ENCODE measurements around the gene PRPS2.

Gene PRPS2

DNA sequence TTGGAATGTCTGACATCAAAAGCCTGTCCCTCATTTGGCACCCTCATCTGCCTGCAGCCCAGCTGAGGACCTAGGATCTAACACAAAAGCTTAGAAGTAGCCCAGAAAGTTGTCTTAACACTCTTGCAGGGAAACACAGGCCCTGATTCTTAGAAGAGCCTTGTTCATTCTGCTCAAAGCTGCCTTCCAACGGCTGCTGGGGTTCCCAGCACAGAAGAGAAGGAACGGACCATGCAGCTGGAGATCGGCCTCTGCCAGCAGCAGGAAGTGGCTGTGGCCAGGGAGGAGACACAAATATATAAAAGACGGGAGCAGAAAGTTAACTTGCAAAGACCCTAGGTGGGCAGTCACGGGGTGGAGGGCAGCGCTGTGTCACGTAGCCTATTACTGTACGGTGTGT, 20.4 kb downstream of the PRPS2 start:
- DNase-seq (ENCODE audit: insufficient read length, low spot score) (no peak), FAIRE-seq (no peak)

- FAIRE-seq: no peak
- peak; percentile 59 for DNase-seq (ENCODE audit: insufficient read length, low spot score)
These were observed 23.2 kb downstream of the PRPS2 start for GRCh38 chrX:12814420-12814819.

GRCh38 chrX:12817528-12817927, 26.3 kb downstream of the PRPS2 start:
- FAIRE-seq: no peak
- no peak for DNase-seq (ENCODE audit: insufficient read length, low spot score)

DNA sequence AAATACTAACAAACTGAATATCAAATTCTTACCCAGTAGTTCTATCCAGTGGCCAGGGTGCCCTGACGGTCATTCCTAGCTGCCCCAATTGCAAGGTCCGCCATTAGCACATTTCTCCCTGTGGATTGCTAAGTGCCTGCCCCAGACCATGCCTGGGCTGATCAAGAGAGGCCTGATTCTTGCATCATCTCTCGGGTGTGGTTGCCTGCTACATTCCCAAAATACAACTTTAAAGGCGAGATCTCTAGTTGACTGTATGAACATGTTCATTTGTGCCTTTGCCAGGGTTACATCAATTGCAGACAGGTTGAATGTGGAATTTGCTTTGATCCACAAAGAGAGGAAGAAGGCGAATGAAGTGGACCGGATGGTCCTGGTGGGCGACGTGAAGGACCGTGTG, 28.0 kb downstream of the PRPS2 start:
- DNase-seq (ENCODE audit: insufficient read length, low spot score) (no peak), FAIRE-seq (no peak)

DNA sequence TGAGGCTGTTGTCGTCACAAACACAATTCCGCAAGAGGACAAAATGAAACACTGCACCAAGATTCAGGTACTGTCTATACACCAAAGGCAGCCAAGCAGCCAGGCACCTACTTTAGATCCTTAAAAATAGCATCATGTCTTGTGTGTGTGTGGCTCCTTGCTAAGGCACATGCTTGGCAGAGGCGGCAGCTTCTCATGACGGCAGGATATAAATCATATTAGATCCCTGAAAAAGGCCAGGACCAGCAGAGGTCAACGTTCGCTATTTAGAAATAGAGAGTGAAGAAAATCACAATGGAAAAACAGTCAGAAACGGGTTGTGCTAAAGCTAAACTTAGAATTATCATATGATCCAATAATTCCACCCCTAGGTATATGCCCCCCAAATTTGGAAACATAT, 29.5 kb downstream of the PRPS2 start:
- DNase-seq (ENCODE audit: insufficient read length, low spot score) (no peak), FAIRE-seq (no peak)

GRCh38 chrX:12824944-12825343, 33.7 kb downstream of the PRPS2 start:
- FAIRE-seq: peak; percentile 31
- DNase-seq (ENCODE audit: insufficient read length, low spot score): no peak

DNA sequence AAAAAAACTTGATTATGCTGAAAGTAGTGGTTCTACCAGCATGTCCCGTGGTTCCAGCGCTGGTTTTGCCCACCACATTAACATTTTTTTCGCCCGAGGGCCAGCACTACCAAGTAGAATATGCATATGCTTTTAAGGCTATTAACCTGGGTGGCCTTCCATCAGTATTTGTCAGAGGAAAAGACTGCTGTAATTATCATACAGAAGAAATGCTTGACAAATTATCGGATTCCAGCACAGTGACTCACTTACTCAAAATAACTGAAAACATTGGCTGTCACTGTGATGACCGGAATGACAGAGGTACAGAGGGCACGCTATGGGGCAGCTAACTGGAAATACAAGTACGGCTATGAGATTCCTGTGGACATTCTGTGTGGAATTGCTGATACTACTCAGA, 34.6 kb downstream of the PRPS2 start:
- DNase-seq (ENCODE audit: insufficient read length, low spot score) (peak; percentile 67), FAIRE-seq (peak; percentile 40)

DNA sequence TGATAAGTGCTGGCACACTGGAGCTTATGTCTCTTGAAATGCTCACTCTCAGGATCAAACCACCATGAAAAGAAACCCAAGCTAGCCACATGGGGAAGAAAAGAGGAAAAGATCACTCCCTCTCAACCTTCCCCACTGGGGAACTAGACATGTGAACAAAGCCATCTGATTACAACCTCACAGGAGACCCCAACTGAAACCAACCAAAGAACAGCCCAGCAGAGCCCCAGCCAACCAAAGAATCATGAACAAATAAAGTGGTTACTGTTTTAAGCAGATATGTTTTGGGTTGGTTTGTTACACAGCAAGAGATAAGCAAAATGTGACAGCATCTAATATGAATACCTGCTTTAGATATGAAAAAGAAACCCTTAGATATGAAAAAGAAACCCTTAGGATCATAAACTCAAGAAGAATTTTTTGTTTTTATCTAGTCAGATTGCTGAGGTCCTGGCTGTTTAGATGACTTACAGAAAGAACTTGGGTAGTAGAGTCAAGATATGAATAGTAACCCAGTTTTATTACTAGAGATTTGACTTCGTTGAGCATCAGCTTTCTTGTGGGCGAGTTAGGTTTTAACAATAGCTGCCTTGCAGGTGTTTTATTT, 52.0 kb downstream of the PRPS2 start:
- DNase-seq (ENCODE audit: insufficient read length, low spot score) (no peak), FAIRE-seq (no peak)

DNA sequence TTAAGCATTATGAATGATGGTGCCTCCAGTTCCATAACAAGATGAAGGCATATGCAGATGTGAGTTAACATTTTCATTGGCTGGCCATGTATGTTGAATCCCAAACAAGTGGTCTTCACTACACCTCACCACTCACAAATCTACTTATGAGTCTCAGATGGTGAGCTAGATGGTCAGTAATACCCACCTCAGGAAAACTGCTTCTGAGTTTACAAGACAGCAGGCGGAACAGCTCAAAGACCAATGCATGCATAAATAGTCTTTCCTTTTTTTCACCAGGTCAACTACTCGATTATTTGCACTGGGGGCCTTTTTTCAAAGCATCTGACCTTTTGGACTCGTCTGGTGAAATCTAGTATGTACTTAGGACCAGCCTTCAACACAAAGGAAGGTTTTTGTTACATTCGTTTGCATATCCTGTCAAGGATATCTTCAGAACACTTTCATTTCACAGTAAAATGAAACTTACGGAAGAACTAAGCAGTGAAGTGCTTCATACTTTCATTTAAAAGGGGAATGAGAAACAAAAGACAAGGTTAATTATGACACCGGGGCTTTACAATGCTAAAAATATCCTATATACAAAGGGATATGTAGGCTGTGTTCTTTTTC, 52.6 kb downstream of the PRPS2 start:
- no peak for FAIRE-seq
- DNase-seq (ENCODE audit: insufficient read length, low spot score): no peak

DNA sequence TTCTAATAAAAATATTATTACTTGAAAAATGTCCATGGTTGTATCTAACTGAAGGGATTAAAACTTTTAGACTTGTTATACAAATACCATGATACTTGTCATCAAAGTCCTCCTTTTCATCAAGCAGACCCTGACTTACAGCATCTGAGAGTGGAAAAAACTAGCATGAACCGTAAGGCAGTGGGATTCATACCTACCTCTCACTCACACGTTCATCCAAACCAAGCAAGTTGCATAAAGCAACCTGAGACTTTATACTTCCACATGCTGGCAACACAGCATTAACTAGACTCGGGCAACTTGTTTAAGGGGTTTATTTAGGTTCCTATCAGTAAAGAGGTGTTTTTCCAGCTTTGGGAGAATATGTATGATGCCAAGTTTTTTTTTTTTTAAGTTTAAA, 53.1 kb downstream of the PRPS2 start:
- DNase-seq (ENCODE audit: insufficient read length, low spot score) (no peak), FAIRE-seq (no peak)

- no peak for DNase-seq (ENCODE audit: insufficient read length, low spot score)
- no peak for FAIRE-seq
These were observed 74.1 kb downstream of the PRPS2 start for GRCh38 chrX:12865359-12865758.

- no peak for DNase-seq (ENCODE audit: insufficient read length, low spot score)
- no peak for FAIRE-seq
These were observed 75.5 kb downstream of the PRPS2 start, which contains the start of gene TLR7 for GRCh38 chrX:12866451-12867377. TLR7 (plus strand) TSS chrX:12867072; CDS start chrX:12867579, 507 bp downstream.

- DNase-seq (ENCODE audit: insufficient read length, low spot score) (no peak), FAIRE-seq (no peak)
These were observed 76.5 kb downstream of the PRPS2 start for GRCh38 chrX:12867685-12868084.

GRCh38 chrX:12868747-12869146, 77.5 kb downstream of the PRPS2 start:
- DNase-seq (ENCODE audit: insufficient read length, low spot score): no peak
- FAIRE-seq: no peak

- DNase-seq (ENCODE audit: insufficient read length, low spot score) (no peak), FAIRE-seq (no peak)
These were observed 80.0 kb downstream of the PRPS2 start for GRCh38 chrX:12871257-12871656.

GRCh38 chrX:12872741-12873140, 81.5 kb downstream of the PRPS2 start:
- no peak for DNase-seq (ENCODE audit: insufficient read length, low spot score)
- no peak for FAIRE-seq
